ENCODE data around the gene TBCE.
"Not testable (repeated sequence)": the region's sequence is repeated elsewhere in the genome, so short reads cannot be mapped to it uniquely, and the experiment has no call there.

The TBCE gene

DNA sequence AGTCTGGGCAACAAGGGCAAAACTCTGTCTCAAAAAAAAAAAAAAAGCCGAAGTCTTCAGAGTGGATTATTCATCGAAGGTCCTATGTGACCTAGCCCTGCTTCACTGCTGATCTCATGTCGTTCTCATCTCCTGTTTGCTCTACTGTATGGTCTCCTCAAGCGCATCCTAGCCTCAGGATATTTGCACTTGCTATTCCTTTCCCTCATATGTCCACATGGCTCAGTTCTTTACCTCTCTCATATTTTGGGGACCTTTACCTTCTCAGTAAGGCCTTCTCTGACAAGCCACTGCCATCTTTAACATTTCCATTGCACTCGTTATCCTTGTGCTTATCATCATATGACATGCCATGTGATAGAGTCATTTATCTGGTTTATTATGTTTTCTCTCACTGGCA is 2.6 kb downstream of the TBCE start:
- CTCF ChIA-PET = no interaction called here

DNA sequence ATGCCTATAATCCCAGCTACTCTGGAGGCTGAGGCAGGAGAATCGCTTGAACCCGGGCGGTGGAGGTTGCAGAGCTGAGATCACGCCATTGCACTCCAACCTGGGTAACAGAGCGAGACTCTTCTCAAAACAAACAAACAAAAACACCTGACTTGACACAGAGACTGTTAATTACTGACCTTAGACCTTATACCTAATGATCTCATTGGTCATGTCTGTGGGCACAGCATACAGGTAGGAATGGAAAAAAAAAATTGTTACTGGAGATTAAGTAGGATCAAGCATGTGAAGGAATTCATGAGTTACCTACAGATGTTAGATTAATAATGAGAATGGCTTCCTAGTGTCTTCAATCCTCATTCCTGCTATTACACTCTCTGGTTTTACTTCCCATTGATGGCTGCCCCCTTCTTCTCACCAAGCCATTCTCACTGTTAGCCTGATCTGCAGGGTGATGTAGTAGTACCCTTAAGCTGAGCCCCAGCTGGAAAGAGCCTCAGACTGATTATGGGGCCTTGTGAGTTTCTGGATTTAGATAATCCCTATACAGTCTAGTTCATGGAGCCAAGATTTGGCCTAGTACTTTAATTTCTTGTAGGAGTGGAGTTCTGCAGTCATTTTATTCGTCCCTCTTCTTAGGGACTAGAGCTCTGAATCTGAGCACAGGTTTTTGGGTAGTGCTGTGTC is 8.8 kb downstream of the TBCE start:
- Histone ChIP-seq H3K9me3 (ENCODE audit: control extremely low read depth in 1 of 5, control insufficient read depth in 4 of 5, insufficient read depth in 2 of 5, low read depth in 1 of 5, low read length in 4 of 5) (no peaks in the 10 kb centered on the region), H3K27ac (ENCODE audit: insufficient read depth in 1 of 2, low read depth in 1 of 2, low read length in 2 of 2, poor library complexity in 1 of 2, severe bottlenecking in 2 of 2) (no peak overlapping the region), H3K4me1 (ENCODE audit: control extremely low read depth in 1 of 4, control insufficient read depth in 4 of 4, insufficient read depth in 4 of 4, low read length in 3 of 4) (no peaks in the 10 kb centered on the region), H3K4me3 (ENCODE audit: control insufficient read depth in 1 of 7, extremely low read depth in 1 of 7, insufficient read depth in 4 of 7, low read depth in 2 of 7, low read length in 6 of 7) (no peak overlapping the region), H3K27me3 (replicated peaks in 2 of 5; ENCODE audit: control insufficient read depth in 4 of 5, insufficient read depth in 5 of 5, low read length in 4 of 5) (no peaks in the 10 kb centered on the region), H3K36me3 (ENCODE audit: control insufficient read depth in 4 of 4, insufficient read depth in 4 of 4, low read length in 3 of 4) (peaks cover 5 to 22% (median 9%) of the 10 kb centered on the region in 4 experiments)
- CTCF ChIA-PET = interaction anchor here (1.1 to 1.5 kb wide), 3 partner anchors 9 to 180 kb away, joined by 3 to 4 read pairs (median 3); partner anchors contain the start of gene TBCE
- POLR2A ChIA-PET = interaction anchor here (0.6 kb wide), 1 partner anchor 59 kb away, joined by 3 read pairs; no protein-coding TSS in a partner anchor
- WGBS (ENCODE audit: insufficient coverage) = 100% methylated on average over 3 of the region's 6 CpGs
- no peak for DNase-seq

More for the DNA sequence above, 2.6 kb downstream of the TBCE start:
- no peak overlapping the region for H3K27ac ChIP-seq (ENCODE audit: insufficient read depth in 1 of 2, low read depth in 1 of 2, low read length in 2 of 2, poor library complexity in 1 of 2, severe bottlenecking in 2 of 2)
- no peaks in the 10 kb centered on the region for H3K27me3 ChIP-seq (replicated peaks in 2 of 5; ENCODE audit: control insufficient read depth in 4 of 5, insufficient read depth in 5 of 5, low read length in 4 of 5)
- H3K4me1 ChIP-seq (ENCODE audit: control extremely low read depth in 1 of 4, control insufficient read depth in 4 of 4, insufficient read depth in 4 of 4, low read length in 3 of 4) = peaks cover 4 to 11% (median 8%) of the 10 kb centered on the region in 4 experiments
- WGBS (ENCODE audit: insufficient coverage) = 100% methylated on average over 4 of the region's 5 CpGs
- no peak overlapping the region for H3K4me3 ChIP-seq (ENCODE audit: control insufficient read depth in 1 of 7, extremely low read depth in 1 of 7, insufficient read depth in 4 of 7, low read depth in 2 of 7, low read length in 6 of 7)
- H3K36me3 ChIP-seq (ENCODE audit: control insufficient read depth in 4 of 4, insufficient read depth in 4 of 4, low read length in 3 of 4) = peaks cover 0 to 8% (median under 1%) of the 10 kb centered on the region in 4 experiments
- no peak for DNase-seq
- H3K9me3 ChIP-seq (ENCODE audit: control extremely low read depth in 1 of 5, control insufficient read depth in 4 of 5, insufficient read depth in 2 of 5, low read depth in 1 of 5, low read length in 4 of 5) = no peaks in the 10 kb centered on the region
- POLR2A ChIA-PET = no interaction called here

DNA sequence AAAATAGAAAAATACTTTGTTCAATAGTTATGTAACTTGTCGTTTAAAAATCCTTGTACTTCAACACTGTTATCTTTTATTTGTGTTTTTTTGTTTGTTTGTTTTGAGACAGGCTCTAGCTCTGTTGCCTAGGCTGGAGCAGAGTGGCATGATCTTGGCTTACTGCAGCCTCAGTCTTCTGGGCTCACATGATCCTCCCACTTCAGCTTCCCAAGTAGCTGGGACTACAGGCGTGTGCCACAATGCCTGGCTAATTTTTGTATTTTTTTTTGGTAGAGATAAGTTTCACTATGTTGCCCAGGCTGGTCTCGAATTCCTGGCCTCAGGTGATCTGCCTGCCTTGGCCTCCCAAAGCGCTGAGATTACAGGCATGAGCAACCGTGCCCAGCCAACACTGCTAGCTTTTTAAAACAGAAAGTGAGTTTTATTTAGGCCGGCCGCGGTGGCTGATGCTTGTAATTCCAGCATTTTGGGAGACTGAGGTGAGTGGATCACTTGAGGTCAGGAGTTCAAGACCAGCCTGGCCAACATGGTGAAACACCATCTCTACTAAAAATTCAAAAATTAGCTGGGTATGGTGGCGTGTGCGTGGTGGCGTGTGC is 11.0 kb downstream of the TBCE start:
- H3K27me3 ChIP-seq (replicated peaks in 2 of 5; ENCODE audit: control insufficient read depth in 4 of 5, insufficient read depth in 5 of 5, low read length in 4 of 5); H3K27ac ChIP-seq (ENCODE audit: insufficient read depth in 1 of 2, low read depth in 1 of 2, low read length in 2 of 2, poor library complexity in 1 of 2, severe bottlenecking in 2 of 2); POLR2A ChIA-PET; DNase-seq; H3K4me3 ChIP-seq (ENCODE audit: control insufficient read depth in 1 of 7, extremely low read depth in 1 of 7, insufficient read depth in 4 of 7, low read depth in 2 of 7, low read length in 6 of 7); H3K4me1 ChIP-seq (ENCODE audit: control extremely low read depth in 1 of 4, control insufficient read depth in 4 of 4, insufficient read depth in 4 of 4, low read length in 3 of 4); H3K9me3 ChIP-seq (ENCODE audit: control extremely low read depth in 1 of 5, control insufficient read depth in 4 of 5, insufficient read depth in 2 of 5, low read depth in 1 of 5, low read length in 4 of 5): not testable (repeated sequence)
- peaks cover 5 to 19% (median 12%) of the 10 kb centered on the region in 4 experiments for H3K36me3 ChIP-seq (ENCODE audit: control insufficient read depth in 4 of 4, insufficient read depth in 4 of 4, low read length in 3 of 4)
- WGBS (ENCODE audit: insufficient coverage) = 97% methylated on average over 7 of the region's 11 CpGs
- CTCF ChIA-PET = interaction anchor here (1.0 to 1.1 kb wide), 2 partner anchors 11 to 13 kb away, joined by 3 read pairs; partner anchors contain the start of gene TBCE

DNA sequence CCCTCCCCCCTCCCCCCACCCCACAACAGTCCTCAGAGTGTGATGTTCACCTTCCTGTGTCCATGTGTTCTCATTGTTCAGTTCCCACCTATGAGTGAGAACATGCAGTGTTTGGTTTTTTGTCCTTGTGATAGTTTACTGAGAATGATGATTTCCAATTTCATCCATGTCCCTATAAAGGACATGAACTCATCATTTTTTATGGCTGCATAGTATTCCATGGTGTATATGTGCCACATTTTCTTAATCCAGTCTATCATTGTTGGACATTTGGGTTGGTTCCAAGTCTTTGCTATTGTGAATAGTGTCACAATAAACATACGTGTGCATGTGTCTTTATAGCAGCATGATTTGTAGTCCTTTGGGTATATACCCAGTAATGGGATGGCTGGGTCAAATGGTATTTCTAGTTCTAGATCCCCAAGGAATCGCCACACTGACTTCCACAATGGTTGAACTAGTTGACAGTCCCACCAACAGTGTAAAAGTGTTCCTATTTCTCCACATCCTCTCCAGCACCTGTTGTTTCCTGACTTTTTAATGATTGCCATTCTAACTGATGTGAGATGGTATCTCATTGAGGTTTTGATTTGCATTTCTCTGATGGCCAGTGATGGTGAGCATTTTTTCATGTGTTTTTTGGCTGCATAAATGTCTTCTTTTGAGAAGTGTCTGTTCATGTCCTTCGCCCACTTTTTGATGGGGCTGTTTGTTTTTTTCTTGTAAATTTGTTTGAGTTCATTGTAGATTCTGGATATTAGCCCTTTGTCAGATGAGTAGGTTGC is 14.9 kb downstream of the TBCE start:
- H3K4me3 ChIP-seq (ENCODE audit: control insufficient read depth in 1 of 7, extremely low read depth in 1 of 7, insufficient read depth in 4 of 7, low read depth in 2 of 7, low read length in 6 of 7); CTCF ChIA-PET; H3K9me3 ChIP-seq (ENCODE audit: control extremely low read depth in 1 of 5, control insufficient read depth in 4 of 5, insufficient read depth in 2 of 5, low read depth in 1 of 5, low read length in 4 of 5); DNase-seq; H3K27ac ChIP-seq (ENCODE audit: insufficient read depth in 1 of 2, low read depth in 1 of 2, low read length in 2 of 2, poor library complexity in 1 of 2, severe bottlenecking in 2 of 2); POLR2A ChIA-PET; H3K4me1 ChIP-seq (ENCODE audit: control extremely low read depth in 1 of 4, control insufficient read depth in 4 of 4, insufficient read depth in 4 of 4, low read length in 3 of 4); H3K27me3 ChIP-seq (replicated peaks in 2 of 5; ENCODE audit: control insufficient read depth in 4 of 5, insufficient read depth in 5 of 5, low read length in 4 of 5): not testable (repeated sequence)
- peaks cover 0 to 13% (median 8%) of the 10 kb centered on the region in 4 experiments for H3K36me3 ChIP-seq (ENCODE audit: control insufficient read depth in 4 of 4, insufficient read depth in 4 of 4, low read length in 3 of 4)
- no CpG with 5 or more reads among the region's 3 CpGs for WGBS (ENCODE audit: insufficient coverage)

DNA sequence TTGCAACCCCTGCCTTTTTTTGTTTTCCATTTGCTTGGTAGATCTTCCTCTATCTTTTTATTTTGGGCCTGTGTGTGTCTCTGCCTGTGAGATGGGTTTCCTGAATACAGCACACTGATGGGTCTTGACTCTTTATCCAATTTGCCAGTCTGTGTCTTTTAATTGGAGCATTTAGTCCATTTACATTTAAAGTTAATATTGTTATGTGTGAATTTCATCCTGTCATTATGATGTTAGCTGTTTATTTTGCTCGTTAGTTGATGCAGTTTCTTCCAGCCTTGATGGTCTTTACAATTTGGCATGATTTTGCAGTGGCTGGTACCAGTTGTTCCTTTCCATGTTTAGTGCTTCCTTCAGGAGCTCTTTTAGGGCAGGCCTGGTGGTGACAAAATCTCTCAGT is 18.4 kb downstream of the TBCE start:
- H3K9me3 ChIP-seq (ENCODE audit: control extremely low read depth in 1 of 5, control insufficient read depth in 4 of 5, insufficient read depth in 2 of 5, low read depth in 1 of 5, low read length in 4 of 5); DNase-seq; H3K4me1 ChIP-seq (ENCODE audit: control extremely low read depth in 1 of 4, control insufficient read depth in 4 of 4, insufficient read depth in 4 of 4, low read length in 3 of 4); H3K27ac ChIP-seq (ENCODE audit: insufficient read depth in 1 of 2, low read depth in 1 of 2, low read length in 2 of 2, poor library complexity in 1 of 2, severe bottlenecking in 2 of 2); H3K27me3 ChIP-seq (replicated peaks in 2 of 5; ENCODE audit: control insufficient read depth in 4 of 5, insufficient read depth in 5 of 5, low read length in 4 of 5); H3K4me3 ChIP-seq (ENCODE audit: control insufficient read depth in 1 of 7, extremely low read depth in 1 of 7, insufficient read depth in 4 of 7, low read depth in 2 of 7, low read length in 6 of 7); POLR2A ChIA-PET; CTCF ChIA-PET: not testable (repeated sequence)
- H3K36me3 ChIP-seq (ENCODE audit: control insufficient read depth in 4 of 4, insufficient read depth in 4 of 4, low read length in 3 of 4) = peaks cover 2 to 23% (median 6%) of the 10 kb centered on the region in 4 experiments
- no CpG with 5 or more reads among the region's 1 CpG for WGBS (ENCODE audit: insufficient coverage)

DNA sequence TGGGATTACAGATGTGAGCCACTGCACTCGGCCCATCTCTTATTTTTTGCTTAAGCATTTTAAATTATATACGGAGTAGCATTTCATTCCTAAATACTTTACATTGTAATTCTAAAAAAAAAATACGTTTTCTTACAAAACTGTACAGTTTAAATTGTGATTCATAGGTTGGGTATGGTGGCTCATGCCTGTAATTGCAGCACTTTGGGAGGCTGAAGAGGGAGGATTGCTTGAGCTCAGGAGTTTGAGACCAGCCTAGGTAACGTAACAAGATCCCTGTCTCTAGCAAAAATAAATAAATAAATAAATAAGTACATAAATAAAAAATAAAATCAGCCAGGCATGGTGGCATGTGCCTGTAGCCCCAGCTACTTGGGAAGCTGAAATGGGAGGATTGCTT is 24.6 kb downstream of the TBCE start:
- H3K9me3 ChIP-seq (ENCODE audit: control extremely low read depth in 1 of 5, control insufficient read depth in 4 of 5, insufficient read depth in 2 of 5, low read depth in 1 of 5, low read length in 4 of 5) = peaks cover 1 to 10% (median 5%) of the 10 kb centered on the region in 5 experiments
- POLR2A ChIA-PET = no interaction called here
- H3K36me3 ChIP-seq (ENCODE audit: control insufficient read depth in 4 of 4, insufficient read depth in 4 of 4, low read length in 3 of 4) = peaks cover 2 to 14% (median 6%) of the 10 kb centered on the region in 4 experiments
- no peak overlapping the region for H3K4me3 ChIP-seq (ENCODE audit: control insufficient read depth in 1 of 7, extremely low read depth in 1 of 7, insufficient read depth in 4 of 7, low read depth in 2 of 7, low read length in 6 of 7)
- WGBS (ENCODE audit: insufficient coverage) = no CpG with 5 or more reads among the region's 4 CpGs
- no peaks in the 10 kb centered on the region for H3K4me1 ChIP-seq (ENCODE audit: control extremely low read depth in 1 of 4, control insufficient read depth in 4 of 4, insufficient read depth in 4 of 4, low read length in 3 of 4)
- no peaks in the 10 kb centered on the region for H3K27me3 ChIP-seq (replicated peaks in 2 of 5; ENCODE audit: control insufficient read depth in 4 of 5, insufficient read depth in 5 of 5, low read length in 4 of 5)
- no peak for DNase-seq
- CTCF ChIA-PET = interaction anchor here (1.4 kb wide), 1 partner anchor 16 kb away, joined by 5 read pairs; no protein-coding TSS in a partner anchor
- H3K27ac ChIP-seq (ENCODE audit: insufficient read depth in 1 of 2, low read depth in 1 of 2, low read length in 2 of 2, poor library complexity in 1 of 2, severe bottlenecking in 2 of 2) = no peak overlapping the region
